ENCODE data around the gene MYH4. TPM values are rescaled to one million over a fixed set of nuclear protein-coding genes. Genes with fewer than 3 reads are reported as not detected.

MYH4 gene
- total and polyA plus RNA-seq, 2 of the 8 experiments (the other 6 are each of a cell fraction or from before 2014, with no cell fraction given) = not detected

DNA sequence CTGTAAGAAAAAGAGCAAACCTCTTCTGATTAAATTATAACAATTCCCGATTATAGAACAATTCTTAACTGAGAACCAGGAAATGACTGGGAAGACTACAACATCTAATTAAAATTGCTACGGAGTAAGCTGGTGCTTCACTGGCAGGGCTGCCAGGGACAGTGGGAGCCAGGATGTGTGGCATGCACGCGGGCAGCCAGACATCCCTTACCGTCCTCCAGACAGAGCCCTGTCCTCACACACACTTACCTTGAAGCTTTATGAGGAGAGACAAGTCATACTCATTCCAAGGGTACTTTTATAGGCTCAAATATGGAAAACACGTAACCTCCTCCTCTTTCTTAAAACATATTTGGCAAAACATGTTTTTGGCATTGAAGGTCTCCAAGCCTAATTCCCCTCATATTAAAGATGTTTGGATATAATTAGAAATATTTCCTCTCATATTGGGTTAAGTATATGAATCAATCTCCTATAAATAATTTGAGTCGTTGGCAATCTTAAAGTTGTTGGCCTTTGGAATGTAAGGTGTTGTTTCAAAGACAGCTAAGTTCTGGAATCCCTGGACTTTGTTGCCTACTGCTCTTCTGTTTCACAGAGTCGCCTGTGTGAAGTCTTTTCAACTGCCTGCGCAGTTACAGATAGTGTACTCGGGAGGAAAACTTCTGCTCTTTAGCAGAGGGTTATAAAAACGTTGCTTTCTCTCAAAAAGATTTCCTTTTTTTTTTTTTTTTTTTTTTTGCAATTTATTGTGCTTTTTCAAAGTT, 49.1 kb upstream of the MYH4 start, which contains the start of gene MYH1 (continued):
- TF ChIP-seq, protein P1, sequence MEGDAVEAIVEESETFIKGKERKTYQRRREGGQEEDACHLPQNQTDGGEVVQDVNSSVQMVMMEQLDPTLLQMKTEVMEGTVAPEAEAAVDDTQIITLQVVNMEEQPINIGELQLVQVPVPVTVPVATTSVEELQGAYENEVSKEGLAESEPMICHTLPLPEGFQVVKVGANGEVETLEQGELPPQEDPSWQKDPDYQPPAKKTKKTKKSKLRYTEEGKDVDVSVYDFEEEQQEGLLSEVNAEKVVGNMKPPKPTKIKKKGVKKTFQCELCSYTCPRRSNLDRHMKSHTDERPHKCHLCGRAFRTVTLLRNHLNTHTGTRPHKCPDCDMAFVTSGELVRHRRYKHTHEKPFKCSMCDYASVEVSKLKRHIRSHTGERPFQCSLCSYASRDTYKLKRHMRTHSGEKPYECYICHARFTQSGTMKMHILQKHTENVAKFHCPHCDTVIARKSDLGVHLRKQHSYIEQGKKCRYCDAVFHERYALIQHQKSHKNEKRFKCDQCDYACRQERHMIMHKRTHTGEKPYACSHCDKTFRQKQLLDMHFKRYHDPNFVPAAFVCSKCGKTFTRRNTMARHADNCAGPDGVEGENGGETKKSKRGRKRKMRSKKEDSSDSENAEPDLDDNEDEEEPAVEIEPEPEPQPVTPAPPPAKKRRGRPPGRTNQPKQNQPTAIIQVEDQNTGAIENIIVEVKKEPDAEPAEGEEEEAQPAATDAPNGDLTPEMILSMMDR (IDR thresholded peaks at IDR 0.05; ENCODE audit: control extremely low read depth in 1 of 3, insufficient read depth in 1 of 3, low read depth in 1 of 3, low read length in 3 of 3) = no peak
- TF ChIP-seq EP300 (IDR thresholded peaks at IDR 0.05; ENCODE audit: borderline replicate concordance in 1 of 2, low read depth in 2 of 2, low read length in 2 of 2) (no peak), EGR1 (IDR thresholded peaks at IDR 0.05; ENCODE audit: borderline replicate concordance, low read depth, low read length) (no peak), ASH2L (IDR thresholded peaks at IDR 0.05; ENCODE audit: low read length) (no peak), SIX5 (IDR thresholded peaks at IDR 0.05; ENCODE audit: low read depth, low read length) (no peak), TCF12 (IDR thresholded peaks at IDR 0.05; ENCODE audit: low read depth, low read length) (no peak), SAP30 (IDR thresholded peaks at IDR 0.05; ENCODE audit: insufficient read depth, insufficient replicate concordance, low read length) (no peak)
- TF ChIP-seq, protein P2, sequence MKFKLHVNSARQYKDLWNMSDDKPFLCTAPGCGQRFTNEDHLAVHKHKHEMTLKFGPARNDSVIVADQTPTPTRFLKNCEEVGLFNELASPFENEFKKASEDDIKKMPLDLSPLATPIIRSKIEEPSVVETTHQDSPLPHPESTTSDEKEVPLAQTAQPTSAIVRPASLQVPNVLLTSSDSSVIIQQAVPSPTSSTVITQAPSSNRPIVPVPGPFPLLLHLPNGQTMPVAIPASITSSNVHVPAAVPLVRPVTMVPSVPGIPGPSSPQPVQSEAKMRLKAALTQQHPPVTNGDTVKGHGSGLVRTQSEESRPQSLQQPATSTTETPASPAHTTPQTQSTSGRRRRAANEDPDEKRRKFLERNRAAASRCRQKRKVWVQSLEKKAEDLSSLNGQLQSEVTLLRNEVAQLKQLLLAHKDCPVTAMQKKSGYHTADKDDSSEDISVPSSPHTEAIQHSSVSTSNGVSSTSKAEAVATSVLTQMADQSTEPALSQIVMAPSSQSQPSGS (IDR thresholded peaks at IDR 0.05; ENCODE audit: low read length) = no peak
